ENCODE measurements around the gene KCNAB1. TPM values are rescaled to one million over a fixed set of nuclear protein-coding genes. Genes with fewer than 3 reads are reported as not detected.

KCNAB1 gene
- total and polyA plus RNA-seq, 2 of the 8 experiments (the other 6 are each of a cell fraction or from before 2014, with no cell fraction given): 0.51 to 2.3 TPM

- Histone ChIP-seq H3K4ac (replicated peaks; ENCODE audit: insufficient read length, low read depth, low read length) (no peak overlapping the region), H2AK5ac (ENCODE audit: low read depth, low read length) (no peak overlapping the region), H3K9ac (replicated peaks in 1 of 4; ENCODE audit: extremely low read depth in 1 of 4, low read depth in 3 of 4, low read length in 3 of 4) (no peak overlapping the region), H2BK12ac (ENCODE audit: low read depth, low read length) (no peak overlapping the region), H4K8ac (ENCODE audit: extremely low read depth, insufficient read depth, low read length) (no peak overlapping the region), H4K91ac (replicated peaks; ENCODE audit: insufficient read length, low read length) (no peak overlapping the region), H3K56ac (replicated peaks; ENCODE audit: insufficient read length, low read depth, low read length) (no peak overlapping the region), H3K14ac (ENCODE audit: insufficient read length) (no peak overlapping the region), H3K9me3 (ENCODE audit: insufficient read depth in 2 of 2, low read depth in 1 of 2, low read length in 1 of 2) (no peaks in the 10 kb centered on the region), H3K27ac (ENCODE audit: low read depth, low read length) (no peak overlapping the region), H4K20me1 (replicated peaks in 1 of 2; ENCODE audit: control insufficient read depth in 1 of 2, insufficient read depth in 2 of 2, low read length in 2 of 2) (no peaks in the 10 kb centered on the region), H3K4me2 (ENCODE audit: insufficient read depth in 1 of 2, low read depth in 2 of 2, low read length in 2 of 2) (no peak overlapping the region), H3K18ac (ENCODE audit: extremely low read depth, low read length) (no peak overlapping the region), H3K23ac (ENCODE audit: insufficient read length) (no peak overlapping the region), H3K79me2 (ENCODE audit: control insufficient read depth in 1 of 2, insufficient read depth in 2 of 2, low read length in 2 of 2) (no peaks in the 10 kb centered on the region), H4K5ac (ENCODE audit: insufficient read length, low read depth, low read length) (no peak overlapping the region), H3K27me3 (replicated peaks in 1 of 4; ENCODE audit: control insufficient read depth in 3 of 4, extremely low read depth in 1 of 4, insufficient read depth in 3 of 4, low read length in 3 of 4) (no peaks in the 10 kb centered on the region), H3K4me3 (ENCODE audit: extremely low read depth in 1 of 4, insufficient read depth in 2 of 4, low read depth in 3 of 4, low read length in 4 of 4) (no peak overlapping the region), H2BK5ac (ENCODE audit: low read depth, low read length) (no peak overlapping the region), H2BK120ac (replicated peaks; ENCODE audit: low read depth, low read length) (no peak overlapping the region), H3K23me2 (ENCODE audit: low read depth, low read length) (no peaks in the 10 kb centered on the region), H3K36me3 (ENCODE audit: control insufficient read depth in 2 of 4, insufficient read depth in 4 of 4, low read length in 3 of 4) (no peaks in the 10 kb centered on the region), H3K79me1 (ENCODE audit: low read depth, low read length) (no peaks in the 10 kb centered on the region; the same call in 1 of the 2 replicates), H2AFZ (ENCODE audit: low read length) (no peak overlapping the region), H2BK20ac (ENCODE audit: low read length) (no peak overlapping the region), H3K4me1 (replicated peaks in 1 of 4; ENCODE audit: control insufficient read depth in 3 of 4, insufficient read depth in 4 of 4, low read length in 3 of 4) (peaks cover 0 to 3% (median 0%) of the 10 kb centered on the region in 4 experiments; a peak in 1 of 7 replicates), H2BK15ac (ENCODE audit: low read length) (no peak overlapping the region)
- ChIA-PET CTCF (ENCODE audit: partially characterized antibody) (interaction anchor here (0.9 to 13.9 kb wide), 5 partner anchors 60 to 362 kb away, joined by 3 to 161 read pairs (median 8); no protein-coding TSS in a partner anchor), POLR2A (ENCODE audit: partially characterized antibody) (no interaction called here)
- no peak for FAIRE-seq
- 87% methylated on average over 5 of the region's 5 CpGs; no CpG with 5 or more reads in 1 of the 2 experiments for WGBS, 2 experiments (ENCODE audit: extremely low coverage in 1 of 2, insufficient coverage in 1 of 2, insufficient read length in 1 of 2, insufficient replicate concordance in 2 of 2, low coverage in 1 of 2, low lambda C conversion rate in 2 of 2, missing lambda C conversion rate in 1 of 2)
- DNase-seq (ENCODE audit: low read depth in 1 of 2, low spot score in 2 of 2): no peak
- no peak for TF ChIP-seq USF2 (IDR thresholded peaks at IDR 0.05; ENCODE audit: low read length)
- no peak for TF ChIP-seq CBX8 (IDR thresholded peaks at IDR 0.05; ENCODE audit: borderline replicate concordance, low read depth, low read length)
- TF ChIP-seq PHF8 (conservative IDR thresholded peaks at IDR 0.05; ENCODE audit: low read depth, low read length): no peak
- no peak for TF ChIP-seq CHD1 (IDR thresholded peaks at IDR 0.05; ENCODE audit: low read depth, low read length)
- no peak for TF ChIP-seq TAF1 (IDR thresholded peaks at IDR 0.05; ENCODE audit: low read depth, low read length)
- no peak for TF ChIP-seq TAF7 (optimal IDR thresholded peaks at IDR 0.05; ENCODE audit: borderline replicate concordance, low read depth, low read length)
Measured at GRCh38 chr3:156513619-156514018, 393.2 kb downstream of the KCNAB1 start.

Data from H1 (cell line).